ENCODE data around the gene NAP1L1.

DNA sequence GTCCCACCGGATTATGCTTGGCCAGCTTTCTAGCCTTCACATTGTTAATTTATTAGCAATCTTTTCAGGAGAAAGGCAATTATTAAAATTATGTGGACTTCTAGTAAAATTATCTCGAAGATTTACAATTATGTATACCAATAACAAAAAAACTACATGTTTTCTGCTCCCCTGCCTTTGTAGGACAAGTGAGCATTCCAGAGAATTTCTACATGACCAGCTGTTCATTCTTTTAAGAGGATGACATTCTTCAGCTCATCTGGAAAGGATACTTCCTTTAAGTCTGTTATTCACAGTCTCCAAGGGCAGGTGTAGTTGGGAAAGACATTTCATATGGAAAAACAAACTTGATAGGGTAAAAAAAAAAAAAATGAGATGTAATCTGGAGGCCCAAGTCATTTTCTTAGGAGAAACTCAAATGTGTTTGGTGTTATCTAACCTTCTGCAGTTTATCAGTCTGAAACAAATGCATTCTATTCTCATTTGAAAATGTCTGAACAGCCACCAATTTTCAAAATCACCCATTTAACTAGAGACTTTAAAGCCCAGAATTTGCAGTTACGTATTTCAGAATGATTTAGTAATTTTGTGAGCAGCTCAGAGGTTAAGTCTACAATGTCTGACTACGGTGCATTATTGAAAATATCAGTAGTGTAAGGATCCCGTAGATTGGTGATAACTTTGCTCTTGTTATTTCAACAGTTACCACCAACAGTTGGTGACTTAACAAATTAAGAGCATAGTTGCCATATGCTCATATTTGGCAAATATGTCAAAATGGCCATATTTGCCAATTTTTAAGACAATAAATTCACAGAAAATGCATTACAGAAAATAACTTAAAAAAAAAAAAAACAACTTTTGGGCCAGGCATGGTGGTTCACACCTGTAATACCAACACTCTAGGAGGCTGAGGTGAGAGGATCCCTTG, 51.1 kb downstream of the NAP1L1 start:
- no peak for TF ChIP-seq POLR2A (IDR thresholded peaks at IDR 0.05; ENCODE audit: extremely low read depth, insufficient read length)
- TF ChIP-seq, protein P1, sequence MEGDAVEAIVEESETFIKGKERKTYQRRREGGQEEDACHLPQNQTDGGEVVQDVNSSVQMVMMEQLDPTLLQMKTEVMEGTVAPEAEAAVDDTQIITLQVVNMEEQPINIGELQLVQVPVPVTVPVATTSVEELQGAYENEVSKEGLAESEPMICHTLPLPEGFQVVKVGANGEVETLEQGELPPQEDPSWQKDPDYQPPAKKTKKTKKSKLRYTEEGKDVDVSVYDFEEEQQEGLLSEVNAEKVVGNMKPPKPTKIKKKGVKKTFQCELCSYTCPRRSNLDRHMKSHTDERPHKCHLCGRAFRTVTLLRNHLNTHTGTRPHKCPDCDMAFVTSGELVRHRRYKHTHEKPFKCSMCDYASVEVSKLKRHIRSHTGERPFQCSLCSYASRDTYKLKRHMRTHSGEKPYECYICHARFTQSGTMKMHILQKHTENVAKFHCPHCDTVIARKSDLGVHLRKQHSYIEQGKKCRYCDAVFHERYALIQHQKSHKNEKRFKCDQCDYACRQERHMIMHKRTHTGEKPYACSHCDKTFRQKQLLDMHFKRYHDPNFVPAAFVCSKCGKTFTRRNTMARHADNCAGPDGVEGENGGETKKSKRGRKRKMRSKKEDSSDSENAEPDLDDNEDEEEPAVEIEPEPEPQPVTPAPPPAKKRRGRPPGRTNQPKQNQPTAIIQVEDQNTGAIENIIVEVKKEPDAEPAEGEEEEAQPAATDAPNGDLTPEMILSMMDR (IDR thresholded peaks at IDR 0.05; ENCODE audit: low read depth, low read length) = no peak
